Left colon (tissue), 2 donors: ENCODE results near the gene ZNF212. TPM values are rescaled to one million over a fixed set of nuclear protein-coding genes. Genes with fewer than 3 reads are reported as not detected.
"Not testable (repeated sequence)": the region's sequence is repeated elsewhere in the genome, so short reads cannot be mapped to it uniquely, and the experiment has no call there.

Experiments
- ATAC-seq: fragments of 200-7000 bp; cut with Tn5 transposase; one replicate; pipeline ENCODE4 v1.9.1; 2020; ENCODE audit warnings: mild to moderate bottlenecking, moderate library complexity
- DNase-seq, 2 donors: peaks; one replicate each; pipeline ENCODE4 v3.0.0-alpha.2; 2020
- intact Hi-C, 2 donors: fragments of 100-400 bp; cut with DNase I in 1 of 2; cut with micrococcal nuclease in 1 of 2; formaldehyde crosslinking; loops; one replicate each; pipeline versions ENCODE4 v1.11.2 to v1.14.0; 2022; cut with DNase I, micrococcal nuclease
- total RNA-seq, 2 donors: library from RNA; stranded (reverse); fragmentation: NEBNext Ultra II Directional; extraction: Animal tissue kit (Norgen Biotek cat#: 25700); gene quantifications; one replicate each; pipeline ENCODE4 v1.2.1, GENCODE V29; 2021
- donor health status: DM: no; HTN: no; CAD: no.
- donor health status: DM: yes; HTN: yes; CAD: no.

Gene ZNF212
- total RNA-seq, 2 donors from 2014 or later: 9.3 to 9.7 TPM

DNA sequence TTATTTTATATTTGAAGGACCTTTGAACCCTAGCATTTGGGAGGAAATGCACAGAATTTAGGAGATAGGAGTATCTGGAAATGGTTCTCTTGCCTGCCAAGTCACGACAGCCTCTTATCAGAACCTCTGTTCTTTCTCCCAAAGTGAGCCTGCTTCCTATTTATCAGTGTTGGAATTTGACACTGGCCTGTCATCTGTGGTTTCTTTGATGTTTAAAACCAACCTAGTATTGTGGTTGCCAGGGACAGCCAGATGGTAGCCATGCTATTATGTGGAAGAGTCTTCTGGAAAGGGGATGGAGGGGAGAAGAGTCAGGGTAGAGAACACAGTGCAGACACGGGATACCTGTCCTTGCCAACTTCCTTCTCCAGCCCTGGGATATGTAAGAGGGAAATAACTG lies 23.0 kb upstream of the ZNF212 start:
- no peak for ATAC-seq
- intact Hi-C loops: no loop called here
- no peak for DNase-seq

DNA sequence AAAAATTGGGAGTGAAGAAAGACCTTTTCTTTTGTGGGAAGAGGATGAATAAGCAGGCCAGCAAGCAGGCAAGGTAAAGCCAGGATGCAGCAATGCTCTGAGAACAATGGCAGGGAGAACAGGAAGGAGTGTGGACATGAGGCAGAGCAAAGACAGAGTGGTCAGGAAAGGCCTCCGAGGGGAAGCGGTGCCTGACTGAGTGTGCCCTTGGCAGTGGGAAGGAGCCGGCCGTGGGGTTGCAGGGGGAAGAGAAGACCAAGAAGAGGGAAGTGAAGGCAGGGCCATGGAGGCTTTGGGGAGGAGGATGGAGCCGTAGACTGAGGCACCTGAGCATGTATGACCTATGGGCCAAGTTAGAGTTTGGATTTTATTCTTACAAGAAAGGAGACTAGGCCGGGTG lies 21.9 kb upstream of the ZNF212 start:
- no peak for ATAC-seq
- no peak for DNase-seq

DNA sequence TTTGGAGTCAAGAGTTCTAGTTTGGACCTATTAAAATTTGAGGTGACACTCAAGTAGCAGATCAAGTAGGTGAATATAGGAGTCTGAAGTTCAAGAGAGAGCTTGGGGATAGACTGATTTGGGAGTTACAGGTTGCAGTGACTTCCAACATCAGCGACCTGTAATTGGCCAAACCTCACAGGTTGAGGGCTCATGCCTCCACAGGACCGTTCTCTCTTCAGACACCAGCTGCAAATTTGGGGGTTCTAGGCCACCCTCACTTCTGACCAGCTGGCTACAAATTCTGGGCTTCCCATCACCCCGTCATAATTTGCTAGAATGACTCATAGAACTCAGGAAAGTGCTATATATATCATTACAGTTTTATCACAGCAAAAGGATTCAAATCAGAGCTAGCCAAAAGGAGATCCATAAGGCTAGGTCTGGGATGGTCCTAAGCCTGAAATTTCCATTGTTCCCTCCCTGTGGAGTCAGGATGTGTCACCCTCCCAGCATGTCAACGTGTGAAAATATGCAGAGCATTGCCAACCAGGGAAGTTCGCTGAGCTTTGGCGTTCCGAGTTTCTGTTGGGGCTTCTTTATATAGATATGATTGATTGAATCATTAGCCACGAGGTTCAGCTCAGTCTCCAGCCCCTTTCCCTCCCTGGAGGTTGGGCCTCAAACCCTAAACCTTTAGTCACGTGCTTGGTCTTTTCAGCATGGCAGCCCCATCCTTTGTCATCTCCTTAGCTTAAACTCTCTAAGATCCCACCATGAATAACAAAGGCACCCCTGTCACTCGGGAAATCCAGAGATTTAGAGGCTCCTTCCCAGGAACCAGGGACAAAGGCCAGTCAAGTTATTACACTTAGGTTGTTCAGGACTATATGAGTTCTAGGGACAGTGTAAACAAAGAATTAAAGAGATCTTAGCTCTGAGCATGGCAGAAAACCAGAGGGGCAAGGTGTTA lies 20.7 kb upstream of the ZNF212 start:
- ATAC-seq (peak; percentile 27), DNase-seq (no peak)
- intact Hi-C loops: no loop called here

More for the DNA sequence above, 21.9 kb upstream of the ZNF212 start:
- intact Hi-C loops: no loop called here

DNA sequence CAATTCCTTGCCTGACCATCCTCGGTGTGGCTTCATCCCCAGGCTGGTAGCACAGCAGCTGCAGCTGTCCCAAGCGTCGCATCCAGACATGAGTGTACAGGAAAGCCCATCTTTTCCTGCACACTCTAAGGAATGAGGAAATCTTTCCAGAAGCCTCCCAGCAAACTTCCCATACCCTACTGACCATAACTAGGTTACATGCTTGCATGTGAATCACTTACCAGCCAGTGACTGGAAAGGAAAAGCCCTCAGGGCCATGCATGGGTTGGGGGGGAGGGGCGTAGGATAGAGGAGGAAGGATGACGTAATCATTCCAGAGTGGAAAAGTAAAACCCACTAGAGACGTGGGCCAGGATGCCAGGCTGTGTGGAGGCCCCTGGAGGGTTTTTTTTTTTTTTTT lies 18.9 kb upstream of the ZNF212 start:
- intact Hi-C loops: no loop called here
- ATAC-seq (no peak), DNase-seq (no peak)

DNA sequence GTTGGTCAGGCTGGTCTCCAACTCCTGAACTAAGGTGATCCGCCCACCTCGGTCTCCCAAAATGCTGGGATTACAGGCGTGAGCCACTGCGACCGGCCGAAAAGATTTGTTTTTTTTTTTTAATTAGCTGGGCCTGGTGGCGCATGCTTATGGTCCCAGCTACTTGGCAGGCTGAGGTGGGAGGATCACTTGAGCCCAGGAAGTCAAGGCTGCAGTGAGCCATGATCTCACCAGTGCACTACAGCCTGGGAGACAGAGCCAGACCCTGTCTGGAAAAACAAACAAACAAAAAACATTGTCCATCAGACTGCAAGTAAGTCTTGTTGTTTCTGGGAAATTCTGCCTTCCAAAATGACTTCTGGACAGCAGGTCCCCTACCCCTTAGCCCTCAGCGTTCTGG lies 16.3 kb upstream of the ZNF212 start:
- no peak for ATAC-seq
- intact Hi-C loops: no loop called here
- DNase-seq: no peak

DNA sequence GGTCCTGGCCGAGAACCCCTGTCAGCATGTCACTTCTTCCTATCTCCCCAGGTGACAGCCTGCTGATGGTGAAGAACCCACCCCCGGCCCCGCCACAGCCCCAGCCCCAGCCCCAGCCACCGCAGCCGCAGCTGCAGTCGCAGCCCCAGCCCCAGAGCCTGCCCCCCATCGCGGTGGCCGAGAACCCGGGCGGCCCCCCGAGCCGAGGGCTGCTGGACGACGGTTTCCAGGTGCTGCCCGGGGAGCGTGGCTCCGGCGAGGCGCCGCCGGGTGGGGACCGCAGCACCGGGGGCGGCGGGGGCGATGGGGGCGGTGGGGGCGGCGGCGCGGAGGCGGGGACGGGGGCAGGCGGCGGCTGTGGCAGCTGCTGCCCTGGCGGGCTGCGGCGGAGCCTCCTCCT lies 15.7 kb upstream of the ZNF212 start:
- DNase-seq: no peak
- ATAC-seq: no peak
- intact Hi-C loops: no loop called here

DNA sequence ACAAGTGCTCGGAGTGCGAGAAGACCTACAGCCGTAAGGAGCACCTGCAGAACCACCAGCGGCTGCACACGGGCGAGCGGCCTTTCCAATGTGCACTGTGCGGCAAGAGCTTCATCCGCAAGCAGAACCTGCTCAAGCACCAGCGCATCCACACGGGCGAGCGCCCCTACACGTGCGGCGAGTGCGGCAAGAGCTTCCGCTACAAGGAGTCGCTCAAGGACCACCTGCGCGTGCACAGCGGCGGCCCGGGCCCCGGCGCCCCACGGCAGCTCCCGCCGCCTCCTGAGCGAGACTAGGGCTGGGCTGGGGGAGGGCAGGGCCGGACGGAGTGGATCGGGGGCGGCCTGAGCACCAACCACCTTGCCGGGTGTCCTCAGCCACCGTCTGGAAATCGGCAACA lies 15.1 kb upstream of the ZNF212 start:
- intact Hi-C loops: no loop called here
- no peak for DNase-seq
- no peak for ATAC-seq

DNA sequence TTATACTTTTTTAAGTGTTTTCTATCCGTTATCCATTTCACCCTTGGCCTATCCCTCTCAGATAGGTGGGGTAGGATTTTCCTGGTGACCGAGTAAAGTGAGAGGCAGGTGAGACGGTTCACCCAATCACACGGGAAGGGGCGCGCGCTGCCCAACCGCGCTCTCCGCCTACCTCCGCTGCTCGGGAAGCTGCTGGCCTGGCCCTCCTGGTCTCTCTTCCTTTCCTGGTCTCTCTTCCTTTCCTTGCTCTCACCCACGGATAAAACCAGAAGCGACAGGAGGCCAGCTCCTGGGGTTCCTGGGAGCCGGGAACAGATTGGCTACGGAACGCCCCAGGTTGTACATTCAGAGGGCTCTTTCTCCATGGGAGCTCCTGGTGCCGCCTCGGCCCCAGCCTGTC lies 14.3 kb upstream of the ZNF212 start:
- intact Hi-C loops: no loop called here
- no peak for ATAC-seq
- no peak for DNase-seq

DNA sequence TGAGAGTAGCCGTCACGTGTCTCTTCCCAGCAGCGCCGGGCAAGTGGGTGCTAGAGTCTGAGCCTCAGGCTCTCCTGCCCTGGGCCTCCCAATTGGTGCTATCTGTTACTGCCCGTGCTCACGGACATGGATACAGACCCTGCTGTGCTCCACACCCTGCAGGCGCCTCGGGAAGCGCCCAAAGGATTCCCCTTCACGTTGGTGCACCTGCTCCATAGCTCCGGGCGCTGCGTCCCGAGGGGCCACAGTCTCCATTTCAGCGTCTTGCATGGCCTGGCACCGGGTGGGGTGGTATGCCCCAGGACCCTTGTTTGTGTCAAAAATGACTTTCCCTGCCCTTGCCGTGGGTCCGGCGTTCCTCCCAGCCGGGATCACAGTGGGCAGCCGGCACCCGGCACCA lies 13.8 kb upstream of the ZNF212 start:
- DNase-seq (no peak), ATAC-seq (no peak)
- intact Hi-C loops: no loop called here

DNA sequence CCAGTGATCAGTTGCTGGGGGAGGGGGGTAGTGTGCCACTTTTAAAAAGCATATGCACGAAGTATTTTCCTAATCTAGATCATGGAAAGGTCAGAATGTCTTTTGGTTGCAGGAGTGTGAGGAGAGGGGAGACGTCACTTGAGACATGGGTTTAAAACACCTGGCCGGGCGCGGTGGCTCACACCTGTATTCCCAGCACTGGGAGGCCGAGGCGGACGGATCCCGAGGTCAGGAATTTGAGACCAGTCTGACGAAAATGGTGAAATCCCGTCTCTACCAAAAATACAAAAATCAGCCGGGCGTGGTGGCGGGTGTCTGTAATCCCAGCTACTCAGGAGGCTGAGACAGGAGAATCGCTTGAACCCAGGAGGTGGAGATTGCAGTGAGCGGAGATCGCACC lies 13.1 kb upstream of the ZNF212 start:
- intact Hi-C loops: not testable (repeated sequence)

DNA sequence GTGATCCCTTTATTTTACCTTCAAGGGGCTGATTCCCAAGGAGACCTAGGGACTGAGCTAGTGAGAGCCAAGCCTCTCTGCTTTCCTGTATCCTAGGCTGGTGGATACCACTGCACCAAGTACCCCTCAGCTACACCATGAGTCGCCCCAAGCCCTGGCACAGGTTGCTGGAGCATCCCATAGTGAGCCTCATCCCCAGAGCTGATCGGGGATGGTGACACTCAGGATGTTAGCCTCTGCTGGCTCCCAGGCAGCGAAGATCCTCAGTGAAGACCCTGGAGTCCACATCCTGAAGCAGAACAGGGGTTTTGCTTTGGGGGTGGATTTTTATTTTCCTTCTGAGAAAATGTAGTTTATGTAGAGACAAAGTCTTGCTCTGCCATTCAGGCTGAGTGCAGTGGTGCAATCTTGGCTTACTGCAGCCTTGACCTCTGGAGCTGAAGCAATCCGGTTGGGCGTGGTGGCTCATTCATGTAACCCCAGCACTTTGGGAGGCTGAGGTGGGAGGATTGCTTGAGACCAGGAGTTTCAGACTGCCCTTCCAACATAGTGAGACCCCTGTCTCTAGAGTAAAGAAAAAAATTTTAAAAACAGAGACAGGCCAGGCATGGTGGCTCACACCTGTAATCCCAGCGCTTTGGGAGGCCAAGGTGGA lies 12.5 kb upstream of the ZNF212 start:
- ATAC-seq (peak; percentile 40), DNase-seq (no peak)
- intact Hi-C loops: no loop called here

More for the DNA sequence above, 13.1 kb upstream of the ZNF212 start:
- DNase-seq, ATAC-seq: not testable (repeated sequence)

DNA sequence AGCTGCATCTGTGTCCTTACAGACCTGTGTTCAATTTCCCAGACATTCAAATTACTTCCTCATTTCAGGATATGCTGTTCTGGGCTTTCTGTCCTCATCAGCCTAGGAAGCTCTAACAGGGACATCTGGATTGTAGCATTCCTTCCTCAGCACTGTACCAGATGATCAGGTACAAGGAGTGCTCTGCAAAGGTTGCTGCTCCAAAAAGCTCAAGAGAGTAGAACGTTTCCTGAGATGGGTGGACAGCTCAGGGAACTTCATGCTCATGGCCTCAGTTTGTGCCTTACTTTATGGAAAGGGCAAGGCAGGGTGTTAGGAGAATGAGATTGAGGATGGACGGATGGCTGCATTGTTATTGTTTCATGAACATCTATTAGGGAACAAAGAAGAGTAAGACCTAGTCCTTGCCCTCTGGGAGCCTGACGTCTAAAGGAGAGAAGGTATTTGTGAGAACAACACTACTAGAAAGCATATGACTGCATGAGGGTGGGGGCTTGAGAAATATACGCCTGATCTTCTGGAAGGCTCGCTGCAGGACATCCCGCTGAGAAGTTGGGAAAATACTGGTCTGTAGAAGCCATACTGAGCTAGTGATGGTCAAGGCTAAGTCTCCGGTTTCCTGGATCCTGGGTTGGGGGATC lies 10.5 kb upstream of the ZNF212 start:
- DNase-seq (no peak), ATAC-seq (peak; percentile 33)
- intact Hi-C loops: no loop called here

DNA sequence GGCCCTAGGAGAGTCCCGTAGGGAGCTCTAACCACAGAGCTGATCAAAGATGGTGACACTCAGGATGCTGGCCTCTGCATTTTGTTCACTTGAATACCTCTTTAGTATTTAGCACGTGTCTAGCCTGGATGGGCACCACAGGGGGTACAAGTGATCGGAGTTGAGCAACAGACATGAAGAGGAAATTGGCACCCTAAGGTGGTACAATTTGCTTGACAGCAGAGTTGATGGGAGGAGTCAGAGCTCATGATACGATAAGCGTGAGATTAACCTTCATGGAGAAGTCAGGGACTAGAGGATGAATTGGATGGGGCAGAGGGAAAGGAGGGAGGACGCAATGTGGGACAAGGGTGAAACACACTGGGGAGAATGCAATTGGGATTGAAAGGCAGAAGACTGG lies 9.9 kb upstream of the ZNF212 start:
- DNase-seq: no peak
- intact Hi-C loops: no loop called here
- ATAC-seq: peak; percentile 16

DNA sequence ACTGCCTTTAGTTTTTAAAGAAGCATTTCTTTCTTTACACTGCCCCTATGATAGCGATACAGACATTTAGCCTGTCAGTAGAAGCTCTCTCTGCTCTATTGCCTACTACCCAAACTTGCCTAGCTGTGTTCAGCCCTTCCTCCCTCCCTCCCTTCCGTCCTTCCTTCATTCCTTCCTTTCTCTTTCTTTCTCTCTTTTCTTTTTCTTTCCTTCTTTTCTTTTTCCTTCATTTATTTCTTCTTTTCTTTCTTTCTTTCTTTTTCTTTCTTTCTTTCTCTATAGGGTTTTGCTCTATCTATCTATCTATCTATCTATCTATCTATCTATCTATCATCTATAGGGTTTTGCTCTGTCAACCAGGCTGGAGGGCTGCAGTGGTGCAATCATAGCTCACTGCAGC lies 7.1 kb upstream of the ZNF212 start:
- DNase-seq: no peak
- no peak for ATAC-seq
- intact Hi-C loops: no loop called here

DNA sequence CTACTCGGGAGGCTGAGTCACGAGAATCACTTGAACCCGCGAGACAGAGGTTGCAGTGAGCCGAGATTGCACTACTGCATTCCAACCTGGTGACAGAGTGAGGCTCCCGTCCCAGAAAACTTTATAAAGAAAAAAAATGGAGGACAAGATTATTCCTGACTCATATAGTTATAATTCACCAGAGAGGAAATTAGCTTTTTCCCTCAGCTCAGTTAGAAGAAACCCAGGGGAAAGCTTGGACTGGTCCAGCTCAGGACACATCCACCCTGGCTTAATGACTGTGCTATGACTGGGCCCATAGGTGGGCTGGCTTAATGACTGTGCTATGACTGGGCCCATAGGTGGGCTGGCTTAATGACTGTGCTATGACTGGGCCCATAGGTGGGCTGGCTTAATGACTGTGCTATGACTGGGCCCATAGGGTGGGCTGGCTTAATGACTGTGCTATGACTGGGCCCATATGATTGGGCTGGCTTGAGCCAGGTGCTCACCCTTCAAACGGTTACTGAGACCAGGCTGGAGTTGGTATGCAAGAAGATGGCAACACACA lies 5.7 kb upstream of the ZNF212 start:
- ATAC-seq, DNase-seq, intact Hi-C loops: not testable (repeated sequence)

DNA sequence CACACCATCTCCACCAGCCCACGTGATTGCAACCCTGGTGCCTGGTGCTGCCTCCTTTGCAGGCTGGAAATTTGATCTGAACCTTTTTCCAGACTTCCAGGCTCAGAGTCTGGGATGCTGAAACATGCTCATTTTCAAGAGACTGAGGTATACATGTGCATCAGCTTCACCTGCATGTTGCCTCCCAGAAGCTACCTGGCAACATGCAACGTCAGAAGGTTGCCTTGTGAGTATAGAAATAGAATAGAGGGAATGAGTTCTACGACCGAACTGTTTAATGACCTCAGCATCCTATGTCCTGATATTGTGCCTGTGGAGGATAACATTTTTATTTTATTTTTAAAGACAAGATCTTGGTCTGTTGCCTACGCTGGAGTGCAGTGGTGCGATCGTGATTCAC lies 1.9 kb upstream of the ZNF212 start:
- ATAC-seq: no peak
- intact Hi-C loops: no loop called here

DNA sequence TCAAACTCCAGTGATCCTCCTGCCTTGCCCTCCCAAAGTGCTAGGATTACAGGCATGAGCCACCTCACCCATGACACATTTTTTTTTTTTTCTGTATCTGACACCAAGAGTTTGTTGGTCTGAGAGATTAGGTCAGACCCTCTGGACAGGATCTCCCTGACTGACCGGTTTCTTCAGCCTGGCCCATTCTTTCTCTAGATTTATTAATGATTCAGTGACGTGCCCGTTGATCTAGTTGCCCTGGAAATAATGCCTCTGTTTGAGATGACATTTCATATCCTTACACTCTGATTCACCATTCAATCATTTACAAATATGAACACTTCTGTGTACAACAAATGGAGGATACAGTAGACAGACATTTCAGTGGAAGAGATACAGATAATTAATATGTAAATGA lies 1.4 kb upstream of the ZNF212 start:
- intact Hi-C loops: no loop called here
- no peak for DNase-seq
- no peak for ATAC-seq

More for the DNA sequence above, 1.9 kb upstream of the ZNF212 start:
- no peak for DNase-seq

DNA sequence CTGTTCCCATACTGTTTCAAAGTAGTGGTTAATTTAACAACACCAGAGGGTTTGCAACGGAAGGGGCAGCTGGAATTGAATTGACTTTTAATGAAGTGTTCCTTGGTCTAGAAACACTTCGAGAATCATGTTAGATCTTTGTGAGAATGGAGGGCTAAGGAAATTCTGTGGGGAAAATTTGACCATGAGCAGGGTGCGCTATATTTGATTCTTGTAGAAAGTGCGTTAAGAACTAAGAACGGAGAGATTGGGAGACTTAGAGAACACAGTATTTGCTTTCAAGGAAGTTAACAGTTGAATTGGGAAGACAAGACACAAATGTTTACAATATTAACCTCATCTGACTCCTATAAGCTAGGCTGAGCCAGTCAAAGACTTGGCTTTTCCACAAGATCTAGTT lies 1.2 kb downstream of the ZNF212 start:
- ATAC-seq (no peak), DNase-seq (no peak)
- intact Hi-C loops: no loop called here

DNA sequence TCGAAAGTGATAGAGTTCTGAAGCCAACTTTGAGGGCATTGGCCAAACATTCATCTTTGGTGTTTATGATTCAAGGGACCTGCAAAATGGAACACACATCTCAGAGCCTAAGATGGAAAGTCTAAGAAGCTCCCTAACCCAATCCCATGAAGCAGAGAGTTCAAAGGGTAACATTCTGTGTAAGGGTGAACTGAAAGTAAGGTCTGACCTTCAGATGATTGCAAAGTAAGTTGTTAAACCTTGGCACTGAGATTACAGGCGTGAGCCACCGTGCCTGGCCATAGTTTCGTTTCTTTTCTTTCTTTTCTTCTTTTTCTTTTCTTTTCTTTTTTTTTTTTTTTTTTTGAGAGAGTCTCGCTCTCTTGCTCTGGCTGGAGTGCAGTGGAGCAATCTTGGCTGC lies 2.2 kb downstream of the ZNF212 start:
- ATAC-seq (peak; percentile 28), DNase-seq (no peak)
- intact Hi-C loops: no loop called here

DNA sequence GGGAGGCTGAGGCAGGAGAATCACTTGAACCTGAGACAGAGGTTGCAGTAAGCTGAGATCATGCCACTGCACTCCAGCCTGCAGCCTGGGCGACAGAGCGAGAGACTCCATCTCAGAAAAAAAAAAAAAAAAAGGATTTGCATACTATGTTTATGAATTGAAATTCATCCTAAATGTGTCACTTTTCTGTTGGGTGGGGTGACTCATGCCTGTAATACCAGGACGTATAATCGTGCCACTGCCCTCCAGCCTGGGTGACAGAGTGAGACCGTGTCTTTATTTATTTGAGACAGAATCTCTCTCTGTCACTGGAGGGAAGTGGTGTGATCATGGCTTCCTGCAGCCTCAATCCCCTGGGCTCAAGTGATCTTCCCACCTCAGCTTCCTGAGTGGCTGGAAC lies 5.8 kb downstream of the ZNF212 start:
- ATAC-seq (no peak), DNase-seq (no peak)
- intact Hi-C loops: no loop called here
